CD4-positive, alpha-beta T cell treated with Interferon gamma for 1 hour (primary cell): ENCODE results near the gene SPDYE3.
A peak's percentile ranks its signal among the peaks of the same experiment; 100 is the strongest.
"Not testable (repeated sequence)": the region's sequence is repeated elsewhere in the genome, so short reads cannot be mapped to it uniquely, and the experiment has no call there.

Experiments
- DNase-seq: peaks from one replicate; pipeline ENCODE4 v3.0.0-alpha.2; 2020

Gene SPDYE3

DNA sequence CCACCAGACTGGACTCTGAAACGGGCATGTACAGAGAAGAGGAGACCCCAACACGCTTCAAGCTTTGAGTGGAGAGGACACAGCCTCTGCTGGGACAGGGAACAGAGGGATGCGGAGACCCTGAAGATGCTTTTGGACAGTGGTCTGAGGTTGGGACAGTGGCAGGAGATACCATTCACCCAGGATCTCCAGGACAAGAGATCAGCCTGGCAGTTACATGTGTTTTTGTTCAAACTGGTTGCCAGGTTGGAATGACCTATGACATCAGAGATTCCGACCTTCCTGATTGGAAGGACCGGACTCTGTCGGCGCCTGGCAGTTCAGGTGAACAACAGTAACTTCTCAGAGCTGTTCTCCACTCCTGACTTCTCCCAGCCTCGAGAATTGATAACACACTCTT, at the start of gene SPDYE3:
SPDYE3 (plus strand) TSS at position 301 of the 400 bp plus-strand sequence. CDS start 184 bp downstream, outside the sequence.
- DNase-seq = not testable (repeated sequence)

DNA sequence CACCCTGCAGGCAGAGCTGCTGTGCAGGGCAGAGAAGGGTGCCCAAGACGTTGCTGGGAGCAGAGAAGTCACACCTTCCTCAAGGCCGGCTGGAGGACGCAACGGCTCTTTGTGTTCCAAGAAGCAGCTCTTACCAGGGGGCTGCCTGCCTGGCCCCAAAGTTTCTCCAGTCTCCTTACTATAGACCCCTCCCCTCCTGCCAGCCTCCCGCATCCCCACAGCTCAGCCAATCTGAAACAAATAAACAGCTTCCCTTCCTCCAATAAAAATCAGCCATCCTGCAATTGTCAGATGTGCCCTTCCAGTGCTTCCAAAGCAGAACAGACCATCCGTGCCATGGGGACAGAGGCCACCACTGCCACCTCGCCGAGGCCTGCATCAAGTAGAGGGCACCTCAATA, 47.5 kb upstream of the SPDYE3 start:
- not testable (repeated sequence) for DNase-seq

GRCh38 chr7:100262896-100263295, 44.6 kb upstream of the SPDYE3 start:
- DNase-seq = not testable (repeated sequence)

DNA sequence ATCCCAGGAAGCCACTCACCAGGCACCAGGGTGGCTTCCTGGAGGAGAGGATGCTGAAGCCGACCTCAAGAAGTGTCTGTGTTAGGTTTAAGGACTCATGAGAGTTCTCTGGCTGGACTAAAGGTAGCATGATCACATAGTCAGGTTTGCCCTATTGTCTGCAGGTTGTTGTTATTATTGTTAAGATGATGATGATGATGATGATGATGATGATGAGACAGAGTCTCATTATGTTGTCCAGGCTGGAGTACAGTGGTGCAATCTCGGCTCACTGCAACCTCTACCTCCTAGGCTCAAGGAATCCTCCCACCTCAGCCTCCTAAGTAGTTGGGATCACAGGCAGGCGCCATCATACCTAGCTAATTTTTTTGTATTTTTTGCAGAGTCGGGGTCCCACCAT, 43.3 kb upstream of the SPDYE3 start:
- not testable (repeated sequence) for DNase-seq

GRCh38 chr7:100264669-100265165, 42.8 kb upstream of the SPDYE3 start:
- DNase-seq = not testable (repeated sequence)

- DNase-seq = not testable (repeated sequence)
Observed at GRCh38 chr7:100265851-100266250, 41.7 kb upstream of the SPDYE3 start.

- no peak for DNase-seq
Observed at GRCh38 chr7:100266576-100267354, 40.7 kb upstream of the SPDYE3 start.

DNA sequence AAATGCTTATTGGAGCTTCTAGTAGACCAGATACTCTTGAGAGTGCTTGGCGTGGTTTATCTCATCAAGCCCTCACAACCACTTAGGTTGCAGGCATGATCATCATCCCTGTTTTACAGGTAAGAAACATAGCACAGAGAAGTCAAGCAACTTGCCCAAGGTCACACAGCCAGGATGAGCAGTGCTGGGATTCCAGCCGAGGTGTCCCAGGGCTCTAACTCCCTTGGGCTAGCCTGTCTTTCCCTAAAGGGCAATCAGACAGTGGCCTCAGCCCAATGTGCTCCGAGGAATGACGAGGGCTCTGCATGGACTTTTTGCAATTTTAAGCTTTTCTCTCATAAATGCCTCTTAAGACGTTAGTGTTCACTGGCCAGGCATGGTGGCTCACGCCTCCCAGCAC, 39.9 kb upstream of the SPDYE3 start:
- no peak for DNase-seq

GRCh38 chr7:100268882-100269281, 38.6 kb upstream of the SPDYE3 start:
- not testable (repeated sequence) for DNase-seq

- not testable (repeated sequence) for DNase-seq
Observed at GRCh38 chr7:100269306-100270045, 38.0 kb upstream of the SPDYE3 start.

- DNase-seq = not testable (repeated sequence)
Observed at GRCh38 chr7:100270046-100270918, 37.2 kb upstream of the SPDYE3 start.

DNA sequence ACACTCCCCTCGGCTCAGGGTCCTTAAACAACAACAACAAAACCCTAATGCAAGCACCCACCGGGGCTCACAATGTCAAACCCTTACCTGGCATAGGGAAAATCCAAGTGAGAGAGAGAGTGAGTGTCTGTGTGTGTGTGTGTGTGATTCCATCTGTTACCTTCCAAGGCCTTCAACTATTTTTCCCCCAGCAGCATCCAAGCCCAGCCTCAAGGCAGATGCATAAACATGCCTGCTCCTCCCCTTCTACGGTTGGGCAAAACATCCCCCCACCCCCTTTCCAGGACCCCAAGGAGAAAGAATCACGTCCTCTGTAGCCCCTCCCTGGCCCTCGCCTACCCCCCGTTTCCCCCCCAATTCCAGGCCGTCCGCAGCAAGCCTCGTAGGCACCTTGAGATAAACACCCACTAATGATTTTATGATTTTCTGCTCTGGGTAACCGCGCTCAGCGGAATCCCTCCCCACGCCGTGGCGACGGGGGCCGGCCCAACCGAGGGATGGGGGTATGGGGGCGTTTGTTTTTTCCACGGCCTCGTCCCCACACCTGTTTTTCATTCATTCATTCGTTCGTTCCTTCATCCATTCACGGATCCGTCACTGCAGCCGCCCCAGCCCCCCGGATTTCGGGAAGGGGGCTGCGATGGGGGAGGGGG, 36.4 kb upstream of the SPDYE3 start:
- DNase-seq = not testable (repeated sequence)

DNA sequence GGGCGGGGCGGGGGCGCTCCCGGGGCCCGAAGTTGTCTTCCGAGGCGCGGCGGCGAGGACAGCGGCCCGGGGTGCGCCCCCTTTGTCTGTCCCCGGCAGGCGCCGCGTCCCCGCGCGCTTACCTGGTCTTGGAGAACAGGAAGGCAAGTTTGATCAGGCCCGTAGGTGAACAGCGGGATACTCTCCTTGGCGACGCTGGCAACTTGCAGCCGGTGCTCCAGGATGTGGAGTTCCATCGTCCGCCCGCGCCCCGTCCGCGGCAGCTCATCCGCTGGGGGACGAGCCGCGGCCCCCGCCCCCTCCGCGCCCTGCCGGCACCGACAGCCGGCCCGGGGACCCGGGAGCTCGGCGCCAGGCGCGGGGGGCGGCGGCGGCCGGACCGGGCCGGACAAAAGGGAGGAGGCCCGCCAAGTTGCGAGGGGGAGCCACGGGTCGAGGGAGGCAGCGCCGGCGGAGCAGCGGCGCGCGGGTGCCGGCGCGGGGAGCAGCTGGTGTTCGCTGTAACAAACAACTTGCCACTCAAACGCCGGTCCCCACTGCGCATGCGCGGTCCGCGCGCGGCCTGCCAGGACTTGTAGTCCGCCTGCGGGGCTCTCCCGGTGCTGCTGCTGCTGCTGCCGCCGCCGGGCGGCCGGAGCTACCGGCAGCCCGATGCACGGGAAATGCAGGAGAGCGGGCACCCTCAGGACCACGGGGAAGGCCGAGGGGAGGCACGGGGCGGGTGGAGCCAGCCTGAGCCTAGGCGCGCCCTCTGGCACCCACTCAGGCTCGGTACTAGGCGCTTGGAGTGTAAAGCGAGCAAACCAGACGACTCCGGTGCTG, 35.6 kb upstream of the SPDYE3 start:
- DNase-seq = peak; percentile 96

DNA sequence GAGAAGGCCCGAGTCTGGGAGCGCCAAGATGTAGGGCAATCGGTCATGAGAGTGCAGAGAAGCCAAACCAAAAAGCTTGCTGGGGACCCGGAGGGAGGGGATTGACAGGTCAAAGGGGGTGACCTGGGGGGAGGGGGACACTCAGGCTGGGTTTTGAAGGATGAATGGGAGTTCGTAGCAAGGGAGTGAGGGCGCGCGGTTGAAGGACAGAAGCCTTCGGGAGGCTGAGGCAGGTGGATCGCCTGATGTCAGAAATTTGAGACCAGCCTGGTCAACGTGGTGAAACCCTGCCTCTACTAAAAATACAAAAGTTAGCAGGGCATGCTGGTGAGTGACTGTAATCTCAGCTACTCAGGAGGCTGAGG, 35.0 kb upstream of the SPDYE3 start:
- not testable (repeated sequence) for DNase-seq

- DNase-seq = no peak
Observed at GRCh38 chr7:100275120-100275519, 32.4 kb upstream of the SPDYE3 start.

GRCh38 chr7:100276126-100276525, 31.4 kb upstream of the SPDYE3 start:
- DNase-seq = not testable (repeated sequence)

- not testable (repeated sequence) for DNase-seq
Observed at GRCh38 chr7:100282069-100282608, 25.4 kb upstream of the SPDYE3 start.

GRCh38 chr7:100283147-100283546, 24.4 kb upstream of the SPDYE3 start:
- not testable (repeated sequence) for DNase-seq

DNA sequence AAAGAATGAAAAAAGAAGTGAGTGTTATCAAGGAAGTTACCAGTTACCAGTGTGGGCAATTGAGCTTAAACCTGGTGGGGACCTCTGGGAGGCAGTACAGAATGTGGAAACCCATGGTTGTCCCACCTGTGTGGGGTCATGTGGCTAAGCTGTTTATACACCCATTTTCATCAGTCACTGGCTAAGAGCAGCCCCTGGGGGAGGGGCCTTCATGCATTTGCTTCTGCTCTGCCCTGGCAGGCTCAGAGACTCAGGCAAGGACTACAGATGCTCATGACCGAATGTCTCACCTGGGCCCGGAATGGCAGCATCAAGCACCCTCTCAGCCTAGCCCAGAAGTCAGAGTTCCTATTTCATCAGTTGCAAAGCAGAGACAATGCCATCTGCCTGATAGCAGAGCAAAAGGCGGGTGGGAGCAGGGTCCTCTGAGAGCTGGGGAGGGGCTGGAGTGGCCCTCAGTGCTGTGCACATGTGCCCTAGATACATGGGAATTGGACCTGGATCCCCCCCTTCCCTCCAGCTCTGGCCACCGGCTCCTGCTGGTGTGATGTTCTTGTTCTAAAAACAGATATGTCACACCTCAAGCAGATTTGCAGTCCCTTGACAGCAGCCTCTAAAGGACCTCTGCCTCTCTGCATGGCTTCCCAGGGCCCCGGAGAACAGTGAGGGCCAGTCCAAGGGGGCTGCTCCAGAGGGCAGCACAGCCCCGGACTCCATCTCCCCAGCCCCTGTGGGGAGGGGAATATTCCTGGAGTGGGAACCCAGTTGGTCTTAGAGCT, 20.1 kb upstream of the SPDYE3 start:
- DNase-seq = not testable (repeated sequence)

DNA sequence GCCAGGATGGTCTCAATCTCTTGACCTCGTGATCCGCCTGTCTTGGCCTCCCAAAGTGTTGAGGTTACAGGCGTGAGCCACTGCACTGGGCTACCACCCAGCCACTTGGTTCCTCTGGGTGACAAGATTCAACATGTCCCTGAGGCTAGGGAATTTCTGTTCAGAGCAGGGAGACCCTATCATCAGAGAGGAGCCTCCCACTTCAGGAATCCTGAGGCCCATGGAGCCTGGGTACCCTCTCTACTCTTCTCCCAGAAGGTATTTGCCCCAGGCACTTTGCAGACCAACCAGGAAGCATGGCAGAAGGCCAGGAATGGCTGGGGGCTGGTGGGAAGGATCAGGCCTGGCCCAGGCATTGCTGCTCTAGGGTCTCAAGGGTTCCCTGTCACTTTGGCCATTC, 19.2 kb upstream of the SPDYE3 start:
- not testable (repeated sequence) for DNase-seq
